Activated naive CD8-positive, alpha-beta T cell (primary cell): Measurements from ENCODE around the gene ITPKB.

ENCODE experiments used
- H3K27ac Mint-ChIP-seq: one replicate; pipeline ENCODE4 v1.8.0; 2021; ENCODE audit warnings: mixed read lengths
- H3K27me3 Mint-ChIP-seq: one replicate; pipeline ENCODE4 v1.8.0; 2021; ENCODE audit warnings: mixed read lengths
- H3K36me3 Mint-ChIP-seq: one replicate; pipeline ENCODE4 v1.8.0; 2021; ENCODE audit warnings: mixed read lengths
- H3K4me1 Mint-ChIP-seq: one replicate; pipeline ENCODE4 v1.8.0; 2021; ENCODE audit warnings: low read depth, mixed read lengths
- H3K4me3 Mint-ChIP-seq: one replicate; pipeline ENCODE4 v1.8.0; 2021; ENCODE audit warnings: mild to moderate bottlenecking, mixed read lengths
- H3K9me3 Mint-ChIP-seq: one replicate; pipeline ENCODE4 v1.8.0; 2021; ENCODE audit warnings: low read depth, mixed read lengths

The ITPKB gene

DNA sequence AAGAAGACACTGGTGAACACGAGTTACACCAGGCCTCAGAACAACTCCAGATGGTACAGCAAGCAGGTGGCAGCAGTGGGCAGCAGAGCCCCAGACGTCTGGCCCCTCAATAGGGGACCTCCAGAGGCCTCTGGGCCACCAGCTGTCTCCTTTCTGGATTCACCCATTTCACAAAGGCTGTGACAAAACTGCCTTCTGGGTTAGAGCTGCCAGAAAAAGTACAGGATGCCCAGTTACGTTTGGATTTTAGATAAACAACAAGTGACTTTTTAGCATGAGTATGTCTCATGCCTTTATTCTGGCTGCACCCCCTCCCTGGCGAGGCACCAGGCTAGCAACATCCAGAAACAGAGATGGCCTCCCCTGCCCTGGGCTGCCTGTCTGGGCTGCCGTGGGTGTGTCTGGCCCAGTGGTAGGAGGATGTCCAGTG is 30.1 kb downstream of the ITPKB start:
- no peaks in the 10 kb centered on the region for H3K27me3 Mint-ChIP-seq
- H3K9me3 Mint-ChIP-seq, result no peaks in the 10 kb centered on the region
- H3K4me3 Mint-ChIP-seq, result peak overlapping the region; percentile 71
- H3K4me1 Mint-ChIP-seq, result peaks cover 92% of the 10 kb centered on the region
- H3K27ac Mint-ChIP-seq, result peak overlapping the region; percentile 99
- peaks cover 18% of the 10 kb centered on the region for H3K36me3 Mint-ChIP-seq

DNA sequence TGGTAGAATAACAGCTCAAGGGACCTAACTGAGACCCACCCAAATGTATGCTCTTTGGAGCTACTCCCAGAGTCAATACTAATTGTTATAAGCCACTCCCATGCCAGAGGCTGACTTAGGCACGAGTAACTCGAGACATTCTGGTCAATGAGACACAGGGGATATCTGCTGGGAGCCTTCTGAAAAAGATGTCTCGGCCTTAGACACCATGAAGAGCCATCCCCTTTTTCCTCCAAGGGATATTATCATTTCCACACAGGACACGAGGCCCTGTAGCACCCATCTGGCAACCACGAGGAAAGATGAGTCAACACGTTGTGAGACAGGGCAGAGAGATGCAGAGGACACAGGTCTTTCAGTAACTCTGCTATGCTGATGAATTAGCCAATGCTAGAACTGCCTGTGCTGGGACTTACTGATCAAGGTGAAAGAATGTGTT is 30.7 kb downstream of the ITPKB start:
- H3K36me3 Mint-ChIP-seq, result peaks cover 13% of the 10 kb centered on the region
- H3K27ac Mint-ChIP-seq, result peak overlapping the region; percentile 99
- H3K4me1 Mint-ChIP-seq, result peaks cover 89% of the 10 kb centered on the region
- H3K4me3 Mint-ChIP-seq, result peak overlapping the region; percentile 71
- no peaks in the 10 kb centered on the region for H3K9me3 Mint-ChIP-seq
- H3K27me3 Mint-ChIP-seq, result no peaks in the 10 kb centered on the region

DNA sequence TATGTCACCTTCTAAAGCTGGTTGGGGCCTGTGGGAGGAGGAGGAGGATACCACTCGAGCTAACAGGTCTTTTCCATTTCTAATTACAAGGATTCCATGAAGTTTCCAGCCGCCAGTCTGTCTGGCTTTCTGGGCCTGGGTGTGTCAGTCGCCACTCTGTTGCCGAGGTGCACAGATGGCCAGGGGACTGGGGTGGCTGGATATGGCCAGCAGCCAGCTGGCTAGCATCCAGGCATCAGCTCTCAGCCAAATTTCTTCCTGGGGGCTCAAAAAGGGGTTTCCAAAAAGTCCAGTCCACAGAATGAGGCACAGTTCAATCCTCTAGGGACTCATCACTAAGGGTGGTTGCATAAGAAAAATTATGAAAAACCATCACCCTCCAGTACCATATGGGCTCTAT is 32.4 kb downstream of the ITPKB start:
- Mint-ChIP-seq H3K27ac (peak overlapping the region; percentile 95), H3K9me3 (no peaks in the 10 kb centered on the region), H3K4me1 (peaks cover 86% of the 10 kb centered on the region), H3K4me3 (no peak overlapping the region), H3K36me3 (peaks cover 14% of the 10 kb centered on the region), H3K27me3 (no peaks in the 10 kb centered on the region)

DNA sequence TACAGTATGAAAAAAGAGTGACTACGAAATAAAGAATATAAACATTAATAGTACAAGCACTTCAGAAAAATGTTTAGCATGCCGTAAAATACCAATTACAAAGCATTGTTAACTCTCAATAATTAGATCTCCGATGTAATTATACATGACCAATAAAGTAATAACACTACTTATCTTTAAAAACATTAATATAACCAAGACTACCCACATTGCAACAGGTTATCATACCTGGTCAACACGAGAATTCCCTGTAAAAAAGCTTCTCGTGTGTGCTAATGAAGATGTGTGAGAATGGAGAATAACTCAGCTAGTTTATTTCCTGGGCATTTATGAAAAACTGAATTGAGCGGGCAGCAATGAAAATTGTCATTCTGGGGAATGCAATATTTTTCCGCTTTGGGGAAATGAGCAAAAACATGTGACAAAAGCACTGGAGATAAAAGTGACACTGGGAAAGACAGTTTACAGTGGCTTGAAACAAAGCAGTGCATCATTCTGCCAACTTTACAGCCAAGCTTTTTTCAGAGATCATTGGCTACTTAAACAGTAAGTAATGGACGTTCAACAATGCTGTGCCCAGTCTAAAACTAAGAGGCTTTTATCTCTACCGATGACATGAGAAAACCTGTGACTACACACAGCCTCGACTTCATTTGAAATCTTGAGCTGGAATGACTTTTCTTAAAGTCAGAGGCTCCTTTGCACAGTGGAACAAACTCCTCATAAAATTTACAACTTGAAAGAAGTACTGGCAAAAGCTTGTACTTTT is 34.7 kb downstream of the ITPKB start:
- peak overlapping the region; percentile 95 for H3K27ac Mint-ChIP-seq
- H3K27me3 Mint-ChIP-seq, result no peaks in the 10 kb centered on the region
- peaks cover 82% of the 10 kb centered on the region for H3K4me1 Mint-ChIP-seq
- H3K4me3 Mint-ChIP-seq, result peak overlapping the region; percentile 77
- peaks cover 17% of the 10 kb centered on the region for H3K36me3 Mint-ChIP-seq
- H3K9me3 Mint-ChIP-seq, result no peaks in the 10 kb centered on the region

DNA sequence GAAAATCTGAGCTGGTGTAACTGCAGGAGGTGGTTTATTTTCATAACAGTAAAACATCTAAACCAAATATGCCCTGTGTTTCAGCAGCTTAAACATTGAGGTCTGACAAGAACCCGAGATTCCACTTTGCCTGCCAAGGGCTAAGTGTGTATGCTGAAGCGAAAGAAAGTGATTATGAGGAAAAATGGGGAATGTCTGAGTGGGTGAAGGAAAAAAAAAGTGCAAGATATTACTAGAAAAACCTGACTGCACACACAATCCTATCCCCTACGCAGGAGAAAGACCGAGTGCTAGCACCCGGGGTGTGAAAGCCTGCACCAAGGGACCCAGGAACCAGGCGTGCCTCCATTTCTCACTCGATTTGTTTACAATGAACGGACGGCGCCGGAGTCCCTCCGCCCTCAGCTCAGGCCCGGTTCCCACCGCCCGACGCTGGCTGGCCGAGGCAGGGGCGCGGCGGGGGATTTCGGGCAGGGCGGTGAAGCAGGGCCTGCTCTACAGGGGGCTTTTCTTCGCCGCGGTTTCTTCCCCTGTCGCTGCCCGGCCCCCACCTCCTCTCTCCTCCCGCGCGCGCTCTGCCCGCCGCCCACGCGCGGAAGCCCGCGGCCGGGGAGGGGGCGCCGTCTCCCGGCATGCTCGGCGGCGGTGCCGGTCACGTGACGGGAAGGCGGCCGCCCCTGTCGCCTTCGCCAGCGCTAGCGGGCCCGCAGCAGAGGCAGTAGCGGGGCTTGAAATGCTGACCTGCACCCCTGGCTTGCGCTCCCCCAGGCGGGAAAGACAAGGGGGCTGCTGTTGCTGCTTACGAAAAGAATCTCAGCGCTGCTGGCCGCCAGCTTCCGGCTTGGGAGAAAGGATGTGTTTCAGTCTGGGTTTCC is 35.9 kb downstream of the ITPKB start:
- H3K36me3 Mint-ChIP-seq, result peaks cover 20% of the 10 kb centered on the region

DNA sequence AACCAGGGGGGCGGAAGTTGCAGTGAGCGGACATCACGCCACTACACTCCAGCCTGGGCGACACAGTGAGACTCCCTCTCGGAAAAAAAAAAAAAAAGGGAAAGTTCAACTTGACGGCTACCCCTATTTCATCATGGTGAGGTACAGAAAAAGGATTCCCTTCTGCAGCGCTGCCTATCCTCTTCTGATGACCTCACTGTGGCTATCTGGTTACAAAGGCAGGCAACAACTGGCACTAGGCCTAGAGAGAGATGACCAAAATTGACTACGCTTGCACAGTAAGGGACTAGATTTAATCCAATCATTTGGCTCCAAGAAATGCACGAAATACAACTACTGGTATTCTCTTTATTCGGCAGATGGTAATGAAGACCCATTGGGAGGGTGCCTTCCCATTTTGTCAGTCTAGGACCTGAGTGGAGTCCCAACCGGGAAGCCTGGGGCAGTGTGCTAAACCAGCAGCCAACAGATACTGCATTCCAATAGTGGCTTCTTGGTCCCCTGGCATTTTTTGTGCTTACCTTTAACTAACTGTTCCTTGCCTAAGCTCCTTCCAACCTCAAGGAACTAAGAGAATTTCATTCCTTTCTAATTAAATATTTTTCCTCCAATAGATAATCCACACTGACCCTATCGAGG is 36.6 kb downstream of the ITPKB start:
- H3K4me3 Mint-ChIP-seq, result peak overlapping the region; percentile 89
- no peaks in the 10 kb centered on the region for H3K9me3 Mint-ChIP-seq
- peaks cover 17% of the 10 kb centered on the region for H3K36me3 Mint-ChIP-seq
- peaks cover 82% of the 10 kb centered on the region for H3K4me1 Mint-ChIP-seq
- no peaks in the 10 kb centered on the region for H3K27me3 Mint-ChIP-seq
- H3K27ac Mint-ChIP-seq, result peak overlapping the region; percentile 96

More for the DNA sequence above, 35.9 kb downstream of the ITPKB start:
- H3K27ac Mint-ChIP-seq, result peak overlapping the region; percentile 96
- no peaks in the 10 kb centered on the region for H3K9me3 Mint-ChIP-seq
- H3K4me1 Mint-ChIP-seq, result peaks cover 82% of the 10 kb centered on the region
- H3K27me3 Mint-ChIP-seq, result no peaks in the 10 kb centered on the region
- H3K4me3 Mint-ChIP-seq, result peak overlapping the region; percentile 89

DNA sequence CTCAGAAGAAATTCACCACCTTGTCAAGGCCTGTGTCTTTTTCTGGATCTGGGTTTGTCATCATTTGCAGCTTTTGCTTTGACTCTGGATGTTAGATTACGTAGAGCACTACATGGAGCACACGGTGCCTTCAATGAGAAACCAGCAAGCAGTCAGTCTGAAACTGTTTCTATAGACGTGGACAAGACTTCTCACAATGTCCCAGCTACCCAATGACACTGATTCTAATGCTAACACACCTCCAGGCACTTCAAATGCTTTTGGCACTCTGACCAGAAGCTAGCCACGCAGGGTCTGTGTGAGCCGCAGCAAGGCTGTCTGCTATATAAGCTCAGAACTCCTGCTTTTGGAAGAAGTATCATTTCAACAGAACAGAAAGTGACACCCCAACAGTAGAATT is 38.2 kb downstream of the ITPKB start:
- peak overlapping the region; percentile 35 for H3K4me3 Mint-ChIP-seq
- peak overlapping the region; percentile 89 for H3K27ac Mint-ChIP-seq
- peaks cover 14% of the 10 kb centered on the region for H3K36me3 Mint-ChIP-seq
- H3K4me1 Mint-ChIP-seq, result peaks cover 89% of the 10 kb centered on the region
- no peaks in the 10 kb centered on the region for H3K9me3 Mint-ChIP-seq
- no peaks in the 10 kb centered on the region for H3K27me3 Mint-ChIP-seq

DNA sequence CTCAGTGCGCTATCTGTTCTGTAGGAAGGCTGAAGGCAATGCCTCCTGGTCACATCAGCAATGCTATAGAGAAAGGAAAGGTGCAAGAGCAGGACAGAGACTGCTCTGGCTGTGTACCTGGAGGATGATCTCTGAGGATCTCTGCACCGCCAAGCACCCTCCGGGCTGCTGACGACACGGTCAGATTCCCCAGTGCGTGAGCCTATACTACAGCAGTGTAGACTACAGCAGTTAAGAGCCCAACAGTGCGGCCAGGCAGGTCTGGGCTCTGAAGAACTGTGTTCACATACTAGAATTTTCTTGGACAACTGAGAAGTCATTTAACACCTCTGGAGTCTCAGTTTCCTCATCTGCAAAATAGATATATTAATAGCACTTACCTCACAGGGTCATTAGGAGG is 39.9 kb downstream of the ITPKB start:
- peak overlapping the region; percentile 99 for H3K27ac Mint-ChIP-seq
- peaks cover 87% of the 10 kb centered on the region for H3K4me1 Mint-ChIP-seq
- H3K27me3 Mint-ChIP-seq, result no peaks in the 10 kb centered on the region
- H3K4me3 Mint-ChIP-seq, result peak overlapping the region; percentile 58
- peaks cover 13% of the 10 kb centered on the region for H3K36me3 Mint-ChIP-seq
- no peaks in the 10 kb centered on the region for H3K9me3 Mint-ChIP-seq

DNA sequence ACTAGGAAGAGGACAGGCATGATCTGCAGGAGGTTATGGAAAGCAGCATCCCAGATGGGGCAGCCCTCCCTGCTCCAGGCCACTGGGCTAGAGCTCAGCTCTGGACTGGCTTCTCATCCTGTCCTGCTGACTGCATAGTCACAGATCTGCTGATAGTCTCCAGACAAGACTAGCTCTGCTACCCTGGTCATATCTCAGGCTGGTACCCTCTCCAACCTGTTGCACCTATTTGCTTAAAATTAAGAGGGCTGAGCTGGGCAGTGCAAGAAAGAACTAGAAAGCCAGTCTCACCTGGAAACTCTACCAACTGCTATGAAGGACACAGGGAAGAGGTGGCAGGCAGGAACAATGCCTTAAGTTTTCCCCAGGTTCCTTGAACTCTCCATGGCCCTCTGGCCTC is 40.4 kb downstream of the ITPKB start:
- Mint-ChIP-seq H3K4me1 (peaks cover 87% of the 10 kb centered on the region), H3K27ac (peak overlapping the region; percentile 99), H3K4me3 (peak overlapping the region; percentile 17), H3K27me3 (no peaks in the 10 kb centered on the region), H3K9me3 (no peaks in the 10 kb centered on the region), H3K36me3 (peaks cover 13% of the 10 kb centered on the region)

DNA sequence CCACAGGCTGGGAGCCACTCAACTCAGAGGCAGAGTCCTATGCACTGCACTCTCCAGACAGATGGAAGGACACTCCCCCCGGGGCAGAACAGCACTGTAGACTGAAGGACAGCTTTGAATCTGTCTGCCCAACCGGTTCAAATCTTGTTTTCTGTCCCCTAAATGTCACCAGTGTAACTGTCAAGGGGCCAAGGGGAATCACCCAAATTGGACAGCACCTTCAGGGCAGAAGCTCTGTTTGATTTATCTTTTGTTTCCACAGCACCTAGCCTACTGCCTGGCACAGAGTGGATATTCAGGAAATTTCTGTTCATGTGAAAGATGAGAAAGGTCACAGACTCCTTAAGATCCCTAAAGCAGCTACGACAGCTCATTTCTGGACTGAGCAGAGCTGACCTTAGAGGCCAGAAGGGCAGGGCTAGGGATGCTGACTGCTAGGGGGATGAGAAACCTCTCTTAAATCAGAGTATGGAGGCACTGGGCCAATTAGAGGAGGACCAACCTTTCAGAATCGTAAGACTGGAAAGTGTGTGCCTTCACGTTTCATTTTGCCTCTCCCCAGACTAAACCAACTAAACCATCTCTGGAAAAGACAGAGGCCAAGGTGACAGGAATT is 41.0 kb downstream of the ITPKB start:
- Mint-ChIP-seq H3K27me3 (no peaks in the 10 kb centered on the region), H3K4me1 (peaks cover 92% of the 10 kb centered on the region), H3K27ac (peak overlapping the region; percentile 99), H3K9me3 (no peaks in the 10 kb centered on the region), H3K4me3 (peak overlapping the region; percentile 80), H3K36me3 (peaks cover 13% of the 10 kb centered on the region)

DNA sequence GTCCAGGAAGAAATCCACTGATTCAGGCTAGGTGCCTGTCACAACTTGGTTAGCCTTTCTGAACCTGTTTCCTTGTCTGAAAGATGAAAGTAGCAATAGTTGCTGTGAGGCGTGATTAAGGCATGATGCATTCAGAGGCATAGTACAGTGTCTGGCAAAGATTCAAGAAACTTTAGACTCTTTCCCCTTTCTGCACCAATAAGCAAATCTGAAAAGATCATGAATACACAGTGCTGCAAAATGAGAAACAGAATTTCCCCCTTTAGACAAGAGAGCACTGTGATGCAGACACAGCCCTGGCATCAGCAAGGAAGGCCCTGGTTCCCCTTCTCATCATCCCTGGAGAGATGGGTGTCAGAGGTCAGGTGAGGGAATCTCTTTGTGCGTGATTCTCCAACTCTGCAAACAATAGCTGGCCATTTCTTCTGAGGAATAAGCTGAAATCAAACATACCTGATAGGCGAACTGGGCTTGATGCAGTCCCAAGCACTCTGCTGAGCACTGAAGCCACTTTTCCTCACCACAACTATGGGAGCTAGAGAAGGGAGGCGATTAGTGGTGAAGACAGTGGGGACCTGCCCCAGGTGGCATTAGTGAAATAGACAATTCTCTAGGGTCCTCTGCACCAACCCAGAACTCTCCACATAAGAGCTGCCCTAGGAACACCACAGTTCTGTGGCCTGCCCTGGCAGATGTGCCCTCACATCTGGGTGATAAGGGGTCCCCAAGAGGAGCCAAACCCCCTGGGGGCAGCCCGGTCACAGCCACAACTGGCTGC is 41.7 kb downstream of the ITPKB start:
- Mint-ChIP-seq H3K4me3 (peak overlapping the region; percentile 80), H3K36me3 (peaks cover 13% of the 10 kb centered on the region), H3K4me1 (peaks cover 92% of the 10 kb centered on the region), H3K9me3 (no peaks in the 10 kb centered on the region), H3K27ac (peak overlapping the region; percentile 99), H3K27me3 (no peaks in the 10 kb centered on the region)

DNA sequence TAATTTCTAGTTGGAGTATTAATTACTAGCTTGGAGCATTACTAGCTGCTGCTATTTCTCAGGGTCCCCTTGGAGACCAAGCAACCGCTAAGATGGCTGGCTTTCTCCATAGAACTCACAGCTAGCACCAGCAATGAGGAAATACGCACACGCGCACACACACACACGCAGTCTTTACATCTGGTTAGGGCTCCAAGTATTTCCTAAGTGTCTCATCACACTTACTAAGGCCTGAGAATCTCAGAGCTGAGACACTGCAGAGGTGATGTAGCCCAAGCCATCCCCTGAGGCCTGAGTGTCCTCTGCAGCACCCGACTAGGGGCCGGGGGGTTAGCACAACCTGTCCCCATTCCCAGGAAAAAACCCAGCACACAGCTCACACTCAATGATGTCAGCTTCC is 42.5 kb downstream of the ITPKB start:
- Mint-ChIP-seq H3K4me3 (peak overlapping the region; percentile 80), H3K27ac (peak overlapping the region; percentile 99), H3K36me3 (peaks cover 11% of the 10 kb centered on the region), H3K9me3 (no peaks in the 10 kb centered on the region), H3K27me3 (no peaks in the 10 kb centered on the region), H3K4me1 (peaks cover 93% of the 10 kb centered on the region)

DNA sequence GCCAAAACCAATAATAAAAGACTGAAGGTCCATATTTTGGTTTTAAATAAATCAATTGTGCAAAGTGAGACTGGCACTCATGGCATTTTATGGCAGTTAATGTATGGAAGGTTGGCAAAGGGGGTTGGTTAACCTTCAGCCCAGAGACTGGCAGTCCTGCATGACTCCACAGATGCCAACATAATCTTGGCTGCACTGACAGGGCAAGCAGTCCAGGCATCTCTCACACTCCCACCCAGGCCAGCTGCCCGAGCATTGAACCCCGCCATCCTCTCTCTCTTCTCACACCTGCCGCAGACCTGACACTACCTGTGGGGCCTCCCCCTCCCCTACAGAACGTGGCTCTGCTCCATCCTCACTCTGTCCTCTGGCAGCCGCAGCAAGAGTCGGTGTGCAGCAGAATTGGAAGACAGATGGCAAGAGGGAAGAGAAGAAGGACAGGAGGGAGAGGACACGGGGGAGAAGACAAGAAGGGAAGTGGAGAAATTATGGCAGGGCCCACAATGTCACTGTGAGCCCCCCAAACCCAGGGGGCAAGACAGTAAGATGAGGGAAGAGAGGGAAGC is 43.7 kb downstream of the ITPKB start:
- Mint-ChIP-seq H3K36me3 (peaks cover 9% of the 10 kb centered on the region), H3K4me1 (peaks cover 95% of the 10 kb centered on the region), H3K9me3 (no peaks in the 10 kb centered on the region), H3K27me3 (no peaks in the 10 kb centered on the region), H3K4me3 (no peak overlapping the region), H3K27ac (peak overlapping the region; percentile 99)

DNA sequence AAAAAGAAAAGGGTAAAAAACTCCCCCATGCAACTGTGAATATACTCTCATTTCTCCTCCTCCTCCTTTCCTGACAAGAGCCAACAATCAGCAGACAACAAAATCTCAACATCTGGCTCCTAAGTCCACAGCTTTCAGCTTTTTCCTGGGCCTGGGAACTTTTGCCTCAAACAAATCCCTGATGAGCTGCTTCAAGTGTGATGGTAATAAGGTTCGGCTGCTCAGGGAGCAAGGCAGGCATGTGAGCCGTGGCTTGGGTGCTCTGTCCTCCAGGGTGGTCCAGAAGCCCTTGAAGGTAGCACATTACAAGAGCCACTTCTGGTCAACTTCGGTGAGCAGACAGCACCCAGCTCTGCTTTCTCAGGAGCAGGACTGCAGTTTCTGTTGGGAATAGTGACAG is 46.3 kb downstream of the ITPKB start:
- H3K27ac Mint-ChIP-seq, result peak overlapping the region; percentile 99
- H3K4me3 Mint-ChIP-seq, result peak overlapping the region; percentile 63
- peaks cover 5% of the 10 kb centered on the region for H3K36me3 Mint-ChIP-seq
- H3K27me3 Mint-ChIP-seq, result no peaks in the 10 kb centered on the region
- H3K9me3 Mint-ChIP-seq, result no peaks in the 10 kb centered on the region
- H3K4me1 Mint-ChIP-seq, result peaks cover 96% of the 10 kb centered on the region
